Loucy (cell line): ENCODE data around the gene GRK1.

Experiments used
- H2AFZ ChIP-seq: fragments of 200-600 bp; sonication (generic); 2 replicates; pipeline ENCODE4 v1.6.0; 2016; ENCODE audit warnings: antibody characterized with exemption, mild to moderate bottlenecking, low read length, moderate library complexity
- H3F3A ChIP-seq: fragments of 200-600 bp; 2 replicates; pipeline ENCODE4 v1.6.0; 2016; ENCODE audit warnings: antibody characterized with exemption, low read depth, mild to moderate bottlenecking
- H3K27me3 ChIP-seq: fragments of 200-600 bp; sonication (generic); 2 replicates; pipeline ENCODE4 v1.6.1; 2014; ENCODE audit warnings: low read length, mild to moderate bottlenecking; ENCODE audit not compliant: insufficient read depth, poor library complexity, severe bottlenecking
- H3K36me3 ChIP-seq: fragments of 200-600 bp; sonication (generic); 2 replicates; pipeline ENCODE4 v1.6.1; 2016; ENCODE audit warnings: low read length; ENCODE audit not compliant: insufficient read depth
- H3K4me1 ChIP-seq: fragments of 200-600 bp; sonication (generic); 2 replicates; pipeline ENCODE4 v1.5.1; 2014; ENCODE audit warnings: low read length, mild to moderate bottlenecking; ENCODE audit not compliant: insufficient read depth, poor library complexity, severe bottlenecking
- H3K4me2 ChIP-seq: fragments of 200-600 bp; sonication (generic); 2 replicates; pipeline ENCODE4 v1.6.0; 2014; ENCODE audit warnings: antibody characterized with exemption, low read length, low read depth, mild to moderate bottlenecking; ENCODE audit not compliant: poor library complexity, severe bottlenecking
- H3K4me3 ChIP-seq: fragments of 200-600 bp; sonication (generic); 2 replicates; pipeline ENCODE4 v1.5.1; 2014; ENCODE audit warnings: low read length, mild to moderate bottlenecking, mixed read lengths; ENCODE audit not compliant: poor library complexity, severe bottlenecking
- H3K79me2 ChIP-seq: fragments of 200-600 bp; sonication (generic); 2 replicates; pipeline ENCODE4 v1.6.1; 2014; ENCODE audit warnings: low read length; ENCODE audit not compliant: insufficient read depth
- H3K9ac ChIP-seq: fragments of 200-600 bp; sonication (generic); 2 replicates; pipeline ENCODE4 v1.6.0; 2014; ENCODE audit warnings: mild to moderate bottlenecking, low read depth, low read length, moderate library complexity; ENCODE audit not compliant: poor library complexity, severe bottlenecking
- H3K9me2 ChIP-seq: fragments of 200-600 bp; sonication (generic); replicated peaks from 2 replicates; pipeline ENCODE4 v1.6.1; 2016; ENCODE audit warnings: low read depth, low read length, mixed read lengths
- H3K9me3 ChIP-seq: fragments of 200-600 bp; sonication (generic); 2 replicates; pipeline ENCODE4 v1.6.1; 2014; ENCODE audit warnings: mild to moderate bottlenecking, antibody characterized with exemption, low read length, low read depth; ENCODE audit not compliant: insufficient read depth
- H4K20me1 ChIP-seq: fragments of 200-600 bp; sonication (generic); 2 replicates; pipeline ENCODE4 v1.6.0; 2014; ENCODE audit warnings: antibody characterized with exemption, low read length, mild to moderate bottlenecking; ENCODE audit not compliant: insufficient read depth, poor library complexity, severe bottlenecking
- CTCF ChIP-seq: fragments of 200-600 bp; sonication (generic); conservative IDR thresholded peaks from 2 replicates; pipeline ENCODE4 v1.5.1; 2014; ENCODE audit warnings: mild to moderate bottlenecking, antibody characterized with exemption, low read length
- EZH2phosphoT487 ChIP-seq: fragments of 200-600 bp; IDR thresholded peaks from 2 replicates; pipeline ENCODE4 v1.6.1; 2018; ENCODE audit warnings: antibody characterized with exemption, mild to moderate bottlenecking, moderate library complexity, borderline replicate concordance

The GRK1 gene

GRCh38 chr13:113671066-113672001 lies 4.3 kb downstream of the GRK1 start:
- Histone ChIP-seq H3F3A (no peaks in the 10 kb centered on the region), H3K4me1 (no peaks in the 10 kb centered on the region), H3K9ac (no peak overlapping the region), H3K4me2 (no peak overlapping the region), H3K79me2 (no peaks in the 10 kb centered on the region), H4K20me1 (no peaks in the 10 kb centered on the region), H3K4me3 (no peak overlapping the region), H3K36me3 (no peaks in the 10 kb centered on the region), H3K9me2 (no peaks in the 10 kb centered on the region), H3K27me3 (no peaks in the 10 kb centered on the region), H3K9me3 (no peaks in the 10 kb centered on the region), H2AFZ (no peak overlapping the region)
- no peak for TF ChIP-seq CTCF
- TF ChIP-seq EZH2phosphoT487: no peak

GRCh38 chr13:113672002-113672651 lies 5.1 kb downstream of the GRK1 start:
- Histone ChIP-seq H3K4me3 (no peak overlapping the region), H3K9me3 (no peaks in the 10 kb centered on the region), H3K36me3 (no peaks in the 10 kb centered on the region), H3K4me1 (no peaks in the 10 kb centered on the region), H2AFZ (no peak overlapping the region), H3K9ac (no peak overlapping the region), H4K20me1 (no peaks in the 10 kb centered on the region), H3K79me2 (no peaks in the 10 kb centered on the region), H3K9me2 (no peaks in the 10 kb centered on the region), H3K27me3 (no peaks in the 10 kb centered on the region), H3K4me2 (no peak overlapping the region), H3F3A (no peaks in the 10 kb centered on the region)
- no peak for TF ChIP-seq CTCF
- no peak for TF ChIP-seq EZH2phosphoT487

- Histone ChIP-seq H3K4me3 (no peak overlapping the region), H3K9ac (no peak overlapping the region), H3K4me2 (no peak overlapping the region), H3K9me2 (no peaks in the 10 kb centered on the region), H3K27me3 (no peaks in the 10 kb centered on the region), H3K36me3 (no peaks in the 10 kb centered on the region), H3K9me3 (no peaks in the 10 kb centered on the region; the same call in 1 of the 2 replicates), H4K20me1 (no peaks in the 10 kb centered on the region), H3F3A (no peaks in the 10 kb centered on the region), H3K4me1 (no peaks in the 10 kb centered on the region), H2AFZ (no peak overlapping the region), H3K79me2 (no peaks in the 10 kb centered on the region)
- TF ChIP-seq CTCF: no peak
- no peak for TF ChIP-seq EZH2phosphoT487
Measured at GRCh38 chr13:113722921-113723320, 55.9 kb downstream of the GRK1 start.
